H1 (cell line): ENCODE measurements around the gene ZNF263. TPM values are rescaled to one million over a fixed set of nuclear protein-coding genes. Genes with fewer than 3 reads are reported as not detected.

Experiments used
- BCL11A ChIP-seq, 2 experiments: IDR thresholded peaks; one replicate each; pipeline ENCODE4 v1.6.1; 2011; ENCODE audit warnings: low read depth in 2 of 2, low read length in 2 of 2, mild to moderate bottlenecking in 2 of 2
- KDM1A ChIP-seq: fragments of 200-600, 300-600 bp; sonication (generic); IDR thresholded peaks from 2 replicates; pipeline ENCODE4 v1.7.1; 2016; ENCODE audit warnings: mild to moderate bottlenecking, low read length, borderline replicate concordance
- NRF1 ChIP-seq: IDR thresholded peaks from 2 replicates; pipeline ENCODE4 v1.6.1; 2011; ENCODE audit warnings: mild to moderate bottlenecking, low read depth, low read length, improper control_type of control experiment
- RBBP5 ChIP-seq: IDR thresholded peaks from 2 replicates; pipeline ENCODE4 v1.7.1; 2012; ENCODE audit warnings: low read depth, mild to moderate bottlenecking, inconsistent platforms, low read length, moderate library complexity, borderline replicate concordance
- SRF ChIP-seq: IDR thresholded peaks from 2 replicates; pipeline ENCODE4 v1.6.1; 2011; ENCODE audit warnings: mild to moderate bottlenecking, low read depth, low read length, moderate library complexity
- TBP ChIP-seq: IDR thresholded peaks from 2 replicates; pipeline ENCODE4 v1.6.1; 2011; ENCODE audit warnings: low read depth, low read length, improper control_type of control experiment
- TEAD4 ChIP-seq: IDR thresholded peaks from 2 replicates; pipeline ENCODE4 v1.6.1; 2012; ENCODE audit warnings: low read depth, low read length, inconsistent platforms, mixed read lengths
- USF2 ChIP-seq: IDR thresholded peaks from 2 replicates; pipeline ENCODE4 v1.6.1; 2011; ENCODE audit warnings: low read length, improper control_type of control experiment
- YY1 ChIP-seq: IDR thresholded peaks from 2 replicates; pipeline ENCODE4 v1.6.1; 2011; ENCODE audit warnings: low read depth, mild to moderate bottlenecking, low read length
- polyA plus RNA-seq, 7 experiments: library from polyadenylated mRNA; depleted of rRNA in 3 of 7; stranded (reverse) in 5 of 7; unstranded in 2 of 7; fragments of >200 nt in 5 of 7; fragments of 200-250 nt in 2 of 7; gene quantifications; 1 replicate in 5 of 7; 2 replicates in 1 of 7; 4 replicates in 1 of 7; pipeline versions ENCODE4 v1.2.1 to v1.2.3, GENCODE V29; 2011 to 2013; ENCODE audit warnings: missing spikeins in 2 of 7, mixed read lengths in 2 of 7
- total RNA-seq: library from RNA; stranded (reverse); fragmentation: NEBNext Ultra II Directional; extraction: Animal tissue kit (Norgen Biotek cat#: 25700); gene quantifications from 2 replicates; pipeline ENCODE4 v1.2.1, GENCODE V29; 2021
- TF ChIP-seq, protein P1 (sequence below), 3 experiments: IDR thresholded peaks; 1 replicate in 2 of 3; 2 replicates in 1 of 3; pipeline versions ENCODE4 v1.5.1 to v1.6.1; 2011; ENCODE audit warnings: low read length in 3 of 3, mild to moderate bottlenecking in 3 of 3, inconsistent platforms in 2 of 3, low read depth in 1 of 3, moderate library complexity in 1 of 3; ENCODE audit not compliant: insufficient read depth in 1 of 3; ENCODE audit errors: control extremely low read depth in 1 of 3

The ZNF263 gene
- total and polyA plus RNA-seq, 2 of the 8 experiments (the other 6 are each of a cell fraction or from before 2014, with no cell fraction given): 9.2 to 26.7 TPM

GRCh38 chr16:3305109-3306068 is 22.1 kb downstream of the ZNF263 start, which contains the start of the genes TIGD7 and ZNF75A (continued):
- peak; percentile 96 for TF ChIP-seq YY1
- TF ChIP-seq SRF: no peak; the same call in 1 of the 2 replicates
- no peak for TF ChIP-seq KDM1A
- TF ChIP-seq USF2: no peak
- peak; percentile 39 for TF ChIP-seq RBBP5
- TF ChIP-seq, protein P1, sequence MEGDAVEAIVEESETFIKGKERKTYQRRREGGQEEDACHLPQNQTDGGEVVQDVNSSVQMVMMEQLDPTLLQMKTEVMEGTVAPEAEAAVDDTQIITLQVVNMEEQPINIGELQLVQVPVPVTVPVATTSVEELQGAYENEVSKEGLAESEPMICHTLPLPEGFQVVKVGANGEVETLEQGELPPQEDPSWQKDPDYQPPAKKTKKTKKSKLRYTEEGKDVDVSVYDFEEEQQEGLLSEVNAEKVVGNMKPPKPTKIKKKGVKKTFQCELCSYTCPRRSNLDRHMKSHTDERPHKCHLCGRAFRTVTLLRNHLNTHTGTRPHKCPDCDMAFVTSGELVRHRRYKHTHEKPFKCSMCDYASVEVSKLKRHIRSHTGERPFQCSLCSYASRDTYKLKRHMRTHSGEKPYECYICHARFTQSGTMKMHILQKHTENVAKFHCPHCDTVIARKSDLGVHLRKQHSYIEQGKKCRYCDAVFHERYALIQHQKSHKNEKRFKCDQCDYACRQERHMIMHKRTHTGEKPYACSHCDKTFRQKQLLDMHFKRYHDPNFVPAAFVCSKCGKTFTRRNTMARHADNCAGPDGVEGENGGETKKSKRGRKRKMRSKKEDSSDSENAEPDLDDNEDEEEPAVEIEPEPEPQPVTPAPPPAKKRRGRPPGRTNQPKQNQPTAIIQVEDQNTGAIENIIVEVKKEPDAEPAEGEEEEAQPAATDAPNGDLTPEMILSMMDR (IDR thresholded peaks at IDR 0.05; ENCODE audit: control extremely low read depth in 1 of 3, insufficient read depth in 1 of 3, low read depth in 1 of 3, low read length in 3 of 3): no peak
- TF ChIP-seq TEAD4: no peak
- TF ChIP-seq NRF1: no peak
- TF ChIP-seq TBP: peak; percentile 85
- TF ChIP-seq BCL11A (IDR thresholded peaks at IDR 0.05; ENCODE audit: low read depth in 2 of 2, low read length in 2 of 2): no peak
